Gastroesophageal sphincter (tissue), 4 donors: ENCODE data around the gene SPA17. TPM values are rescaled to one million over a fixed set of nuclear protein-coding genes. Genes with fewer than 3 reads are reported as not detected.

ENCODE experiments used
- ATAC-seq: fragments of 150-250 bp; one replicate; pipeline ENCODE4 v1.9.1; 2016; ENCODE audit warnings: mild to moderate bottlenecking, moderate library complexity
- H3K27ac ChIP-seq, 4 donors: fragments of 200-600 bp; sonication (generic) in 3 of 4; 1 replicate in 3 of 4; 2 replicates in 1 of 4; pipeline ENCODE4 v1.5.1; 2016 to 2019
- H3K27me3 ChIP-seq: fragments of 200-600 bp; sonication (generic); one replicate; pipeline ENCODE4 v1.5.1; 2019
- H3K36me3 ChIP-seq, 2 donors: fragments of 200-600 bp; sonication (generic); one replicate each; pipeline ENCODE4 v1.5.1; 2019; ENCODE audit warnings: control low read depth in 1 of 2
- H3K4me1 ChIP-seq, 3 donors: fragments of 200-600 bp; sonication (generic); 1 replicate in 2 of 3; 2 replicates in 1 of 3; pipeline ENCODE4 v1.5.1; 2016 to 2019; ENCODE audit warnings: control low read depth in 2 of 3
- H3K4me3 ChIP-seq, 2 donors: fragments of 200-600 bp; sonication (generic); one replicate each; pipeline ENCODE4 v1.5.1; 2019; ENCODE audit warnings: mild to moderate bottlenecking in 1 of 2, moderate library complexity in 1 of 2
- H3K9me3 ChIP-seq, 3 donors: fragments of 200-600 bp; sonication (generic); one replicate each; pipeline ENCODE4 v1.5.1; 2017 to 2019; ENCODE audit warnings: control low read depth in 2 of 3
- EP300 ChIP-seq: sonication (generic); formaldehyde crosslinking; IDR thresholded peaks from one replicate; pipeline ENCODE4 v1.6.1; 2017; ENCODE audit warnings: antibody characterized with exemption, mild to moderate bottlenecking
- POLR2A ChIP-seq, 2 donors: fragments of 450-650 bp; IDR thresholded peaks; one replicate each; pipeline ENCODE4 v1.6.1; 2017; ENCODE audit warnings: antibody characterized with exemption in 2 of 2, mild to moderate bottlenecking in 2 of 2, moderate library complexity in 1 of 2
- POLR2AphosphoS5 ChIP-seq: sonication (generic); formaldehyde crosslinking; IDR thresholded peaks from one replicate; pipeline ENCODE4 v1.6.1; 2017; ENCODE audit warnings: antibody characterized with exemption
- WGBS, 2 donors: methylation state at CpG; one replicate each; pipeline ENCODE4 v1.1.5; 2018; ENCODE audit warnings: low coverage in 1 of 2; 5-methylcytosine and 5-hydroxymethylcytosine counted together
- total RNA-seq, 4 donors: library from RNA; depleted of rRNA; stranded (reverse); fragments of >200 nt; gene quantifications; one replicate each; pipeline ENCODE4 v1.1.0, GENCODE V29; 2016
- TF ChIP-seq, protein P1 (sequence below), 4 experiments: fragments of 200-600 bp in 2 of 4; fragments of 450-650 bp in 2 of 4; sonication (generic) in 1 of 4; IDR thresholded peaks; one replicate each; pipeline ENCODE4 v1.5.1; 2017 to 2019; ENCODE audit warnings: antibody characterized with exemption in 4 of 4, mild to moderate bottlenecking in 2 of 4, moderate library complexity in 2 of 4

SPA17 gene
- total RNA-seq, 4 donors from 2014 or later = 4.6 to 15.3 (median 7.4) TPM

DNA sequence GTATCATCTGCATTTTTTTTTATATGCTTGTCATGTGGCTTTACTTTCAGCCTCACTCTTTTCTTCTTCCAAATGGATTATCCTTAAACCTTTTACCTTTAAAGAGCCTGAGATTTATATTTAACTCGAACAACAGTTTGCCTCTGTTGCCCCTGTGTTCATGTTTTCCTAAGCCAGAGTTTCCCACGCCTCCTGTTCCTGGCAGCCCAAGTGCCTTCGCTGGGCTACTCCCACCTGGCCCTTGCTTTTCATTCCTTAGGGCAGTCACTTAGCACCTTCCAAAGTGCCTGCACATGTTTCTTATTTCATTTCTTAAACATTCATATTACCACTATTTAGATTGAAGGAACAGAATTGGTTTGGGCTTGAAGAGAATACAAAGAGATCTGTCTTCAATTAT is 37.8 kb upstream of the SPA17 start:
- H3K27me3 ChIP-seq = no peaks in the 10 kb centered on the region
- WGBS, 2 donors = 76 to 79% methylated on average over 3 of the region's 3 CpGs
- H3K4me1 ChIP-seq = no peaks in the 10 kb centered on the region
- no peak overlapping the region for H3K4me3 ChIP-seq
- no peak for ATAC-seq
- no peak overlapping the region for H3K27ac ChIP-seq
- H3K36me3 ChIP-seq = peaks cover 19 to 92% of the 10 kb centered on the region in 2 donors
- TF ChIP-seq POLR2AphosphoS5 (no peak), POLR2A (IDR thresholded peaks at IDR 0.05) (no peak), EP300 (no peak)
- TF ChIP-seq, protein P1, sequence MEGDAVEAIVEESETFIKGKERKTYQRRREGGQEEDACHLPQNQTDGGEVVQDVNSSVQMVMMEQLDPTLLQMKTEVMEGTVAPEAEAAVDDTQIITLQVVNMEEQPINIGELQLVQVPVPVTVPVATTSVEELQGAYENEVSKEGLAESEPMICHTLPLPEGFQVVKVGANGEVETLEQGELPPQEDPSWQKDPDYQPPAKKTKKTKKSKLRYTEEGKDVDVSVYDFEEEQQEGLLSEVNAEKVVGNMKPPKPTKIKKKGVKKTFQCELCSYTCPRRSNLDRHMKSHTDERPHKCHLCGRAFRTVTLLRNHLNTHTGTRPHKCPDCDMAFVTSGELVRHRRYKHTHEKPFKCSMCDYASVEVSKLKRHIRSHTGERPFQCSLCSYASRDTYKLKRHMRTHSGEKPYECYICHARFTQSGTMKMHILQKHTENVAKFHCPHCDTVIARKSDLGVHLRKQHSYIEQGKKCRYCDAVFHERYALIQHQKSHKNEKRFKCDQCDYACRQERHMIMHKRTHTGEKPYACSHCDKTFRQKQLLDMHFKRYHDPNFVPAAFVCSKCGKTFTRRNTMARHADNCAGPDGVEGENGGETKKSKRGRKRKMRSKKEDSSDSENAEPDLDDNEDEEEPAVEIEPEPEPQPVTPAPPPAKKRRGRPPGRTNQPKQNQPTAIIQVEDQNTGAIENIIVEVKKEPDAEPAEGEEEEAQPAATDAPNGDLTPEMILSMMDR (IDR thresholded peaks at IDR 0.05) = no peak
- no peaks in the 10 kb centered on the region for H3K9me3 ChIP-seq

DNA sequence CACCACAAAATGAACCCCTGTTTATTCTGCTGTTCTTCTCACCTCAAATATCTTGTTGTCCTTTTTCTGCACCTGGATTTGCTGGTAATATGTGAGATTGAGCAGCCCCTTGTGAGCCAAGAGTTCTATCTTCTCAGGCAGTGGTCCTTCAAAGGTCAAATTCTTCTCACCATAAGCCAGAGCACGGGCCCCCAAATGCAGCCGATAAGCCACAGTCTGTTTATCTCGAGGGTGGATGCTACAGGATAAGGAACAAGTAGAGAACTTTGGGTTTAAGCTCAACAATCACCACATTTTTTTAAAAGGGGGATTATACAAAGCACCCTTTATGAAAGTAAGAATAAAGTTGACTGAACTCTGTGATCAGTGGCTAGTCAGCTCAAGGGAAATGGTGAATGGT is 35.2 kb upstream of the SPA17 start:
- no peak overlapping the region for H3K27ac ChIP-seq
- 66 to 89% methylated on average over 2 to 3 of the region's 3 CpGs for WGBS, 2 donors
- no peaks in the 10 kb centered on the region for H3K27me3 ChIP-seq
- H3K4me3 ChIP-seq = no peak overlapping the region
- TF ChIP-seq POLR2A (IDR thresholded peaks at IDR 0.05) (no peak), EP300 (no peak), POLR2AphosphoS5 (no peak)
- TF ChIP-seq, protein P1 (IDR thresholded peaks at IDR 0.05) = no peak
- ATAC-seq = no peak
- H3K4me1 ChIP-seq = no peaks in the 10 kb centered on the region
- H3K36me3 ChIP-seq = peaks cover 4 to 66% of the 10 kb centered on the region in 2 donors
- no peaks in the 10 kb centered on the region for H3K9me3 ChIP-seq

DNA sequence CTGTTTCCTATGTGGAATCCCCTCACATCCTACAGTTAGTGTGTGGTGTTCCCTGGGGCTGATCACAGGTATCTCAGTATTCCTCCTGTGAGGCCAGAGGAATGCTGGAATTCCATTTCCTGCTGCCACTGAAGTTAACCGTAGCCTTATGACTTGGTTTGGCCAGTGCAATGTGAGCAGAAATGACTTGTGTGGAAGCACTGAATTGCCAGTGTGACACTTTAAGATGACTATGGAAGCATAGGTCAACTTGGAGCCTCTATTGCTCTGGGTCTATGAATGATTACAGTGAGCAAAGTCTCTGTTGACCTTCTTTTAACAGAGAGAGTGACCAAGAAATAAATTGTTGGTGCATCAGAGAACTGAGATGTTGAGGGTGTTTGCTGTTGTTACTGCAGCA is 34.5 kb upstream of the SPA17 start:
- no peaks in the 10 kb centered on the region for H3K27me3 ChIP-seq
- H3K4me3 ChIP-seq = no peak overlapping the region
- no peaks in the 10 kb centered on the region for H3K9me3 ChIP-seq
- H3K27ac ChIP-seq = no peak overlapping the region
- no peak for ATAC-seq
- H3K36me3 ChIP-seq = peaks cover 4 to 60% of the 10 kb centered on the region in 2 donors
- TF ChIP-seq EP300 (no peak), POLR2A (IDR thresholded peaks at IDR 0.05) (no peak), POLR2AphosphoS5 (no peak)
- TF ChIP-seq, protein P1 (IDR thresholded peaks at IDR 0.05) = no peak
- H3K4me1 ChIP-seq = no peaks in the 10 kb centered on the region
- WGBS, 2 donors = 67 to 75% methylated on average over 1 of the region's 1 CpG

DNA sequence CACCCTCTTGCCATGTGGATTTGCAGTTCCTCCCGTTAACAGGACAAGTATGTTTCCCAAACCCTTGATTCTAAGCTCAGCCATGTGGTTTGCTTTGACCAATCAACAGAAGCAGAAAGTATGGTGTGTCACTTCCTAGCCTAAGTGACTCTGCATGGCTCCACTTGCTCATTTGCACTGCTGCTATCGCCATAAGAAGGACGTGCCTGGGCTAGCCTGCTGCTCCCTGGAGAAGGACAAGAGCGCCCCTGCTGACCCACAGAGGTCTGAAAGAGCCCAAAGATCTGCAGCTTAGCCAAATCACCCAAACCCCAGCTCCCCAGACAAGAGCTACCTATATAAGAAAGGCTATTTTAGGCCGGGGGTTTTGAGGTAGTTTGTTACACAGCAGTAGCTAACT is 33.0 kb upstream of the SPA17 start:
- ATAC-seq = no peak
- H3K4me1 ChIP-seq = peaks cover 0 to 7% (median 0%) of the 10 kb centered on the region in 3 donors
- no peak for TF ChIP-seq POLR2AphosphoS5
- TF ChIP-seq, protein P1 (IDR thresholded peaks at IDR 0.05) = no peak
- TF ChIP-seq POLR2A (IDR thresholded peaks at IDR 0.05) = no peak
- TF ChIP-seq EP300 = no peak
- no peaks in the 10 kb centered on the region for H3K27me3 ChIP-seq
- WGBS, 2 donors = 77 to 90% methylated on average over 2 to 3 of the region's 5 CpGs
- H3K36me3 ChIP-seq = peaks cover 0 to 45% of the 10 kb centered on the region in 2 donors
- H3K4me3 ChIP-seq = no peak overlapping the region
- H3K9me3 ChIP-seq = no peaks in the 10 kb centered on the region
- no peak overlapping the region for H3K27ac ChIP-seq

DNA sequence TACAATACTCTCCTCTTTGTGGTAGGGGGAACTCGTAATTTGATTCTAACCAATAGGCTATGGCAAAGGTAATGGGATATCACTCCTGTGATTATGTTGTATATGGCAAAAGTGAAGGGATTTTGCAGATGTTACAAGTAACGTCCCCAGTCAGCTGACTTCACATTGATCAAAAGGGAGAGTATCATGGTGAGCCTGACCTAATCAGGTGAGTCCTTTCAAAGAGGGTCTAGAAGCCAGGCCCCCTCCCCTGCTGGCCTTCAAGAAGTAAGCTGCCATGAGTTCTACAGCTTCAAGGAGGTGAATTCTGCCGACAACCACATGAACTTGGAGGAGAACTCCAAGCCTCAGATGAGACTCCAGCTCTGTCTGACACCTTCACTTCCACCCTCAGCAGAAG is 31.1 kb upstream of the SPA17 start:
- Histone ChIP-seq H3K27me3 (no peaks in the 10 kb centered on the region), H3K4me1 (peaks cover 0 to 7% (median 0%) of the 10 kb centered on the region in 3 donors), H3K27ac (no peak overlapping the region), H3K36me3 (peaks cover 0 to 31% of the 10 kb centered on the region in 2 donors), H3K4me3 (no peak overlapping the region), H3K9me3 (no peaks in the 10 kb centered on the region)
- TF ChIP-seq, protein P1 (IDR thresholded peaks at IDR 0.05) = no peak
- no peak for TF ChIP-seq POLR2A (IDR thresholded peaks at IDR 0.05)
- TF ChIP-seq EP300 = no peak
- no peak for TF ChIP-seq POLR2AphosphoS5
- no peak for ATAC-seq
- 85 to 94% methylated on average over 2 to 3 of the region's 3 CpGs for WGBS, 2 donors
